Fibroblast of pulmonary artery (primary cell): ENCODE measurements around the gene BCR.
A peak's percentile ranks its signal among the peaks of the same experiment; 100 is the strongest.

ENCODE experiments used
- DNase-seq: peaks from one replicate; pipeline ENCODE4 v3.0.0-alpha.2; 2010; ENCODE audit warnings: low read depth
- H3K4me3 ChIP-seq: replicated peaks from 2 replicates; pipeline ENCODE4 v1.5.1; 2011; ENCODE audit warnings: low read depth, mild to moderate bottlenecking, control low read depth, low read length, moderate library complexity
- TF ChIP-seq, protein P1 (sequence below): IDR thresholded peaks from 2 replicates; pipeline ENCODE4 v1.5.1; 2011; ENCODE audit warnings: mild to moderate bottlenecking, control low read depth, low read length, inconsistent platforms; ENCODE audit errors: missing control alignments

Gene BCR

DNA sequence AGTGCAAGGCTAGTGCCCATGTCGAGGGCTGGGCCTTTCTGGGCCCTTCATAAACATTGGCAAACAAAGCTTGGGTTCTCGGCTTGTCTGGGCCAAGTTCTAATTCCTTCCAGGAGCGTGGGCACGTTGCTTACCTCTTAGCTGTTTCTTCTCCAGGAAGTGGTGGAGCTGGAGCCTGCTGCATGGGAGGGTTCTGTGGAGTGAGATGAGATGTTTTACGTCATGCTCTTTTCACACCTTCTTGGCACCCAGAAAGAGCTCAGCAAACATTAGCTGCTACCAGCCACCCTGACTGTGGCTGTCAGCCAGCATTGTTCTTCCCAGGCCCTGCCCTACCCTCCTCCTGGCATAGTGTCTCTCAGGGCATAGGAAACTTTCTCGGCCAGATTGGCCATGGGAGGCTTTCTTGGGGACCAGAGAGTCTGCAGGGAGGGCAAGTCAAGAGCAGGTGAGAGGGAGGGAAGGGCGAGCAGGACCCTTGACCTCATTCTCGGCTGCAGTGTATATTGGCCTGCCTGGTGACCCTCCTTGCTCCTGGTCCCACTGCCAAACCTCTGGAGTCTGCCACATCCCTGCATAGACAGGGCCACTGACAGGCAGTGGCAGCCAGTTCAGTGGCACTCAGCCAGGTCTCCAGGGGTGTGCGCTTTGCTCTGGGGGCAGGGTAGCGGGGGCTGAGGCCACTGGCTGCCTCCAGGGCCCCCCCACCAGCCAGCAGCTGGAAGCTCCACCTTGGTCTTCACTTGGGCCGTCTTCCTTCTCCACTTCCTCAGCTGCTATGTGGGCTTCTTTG lies 98.8 kb downstream of the BCR start:
- TF ChIP-seq, protein P1, sequence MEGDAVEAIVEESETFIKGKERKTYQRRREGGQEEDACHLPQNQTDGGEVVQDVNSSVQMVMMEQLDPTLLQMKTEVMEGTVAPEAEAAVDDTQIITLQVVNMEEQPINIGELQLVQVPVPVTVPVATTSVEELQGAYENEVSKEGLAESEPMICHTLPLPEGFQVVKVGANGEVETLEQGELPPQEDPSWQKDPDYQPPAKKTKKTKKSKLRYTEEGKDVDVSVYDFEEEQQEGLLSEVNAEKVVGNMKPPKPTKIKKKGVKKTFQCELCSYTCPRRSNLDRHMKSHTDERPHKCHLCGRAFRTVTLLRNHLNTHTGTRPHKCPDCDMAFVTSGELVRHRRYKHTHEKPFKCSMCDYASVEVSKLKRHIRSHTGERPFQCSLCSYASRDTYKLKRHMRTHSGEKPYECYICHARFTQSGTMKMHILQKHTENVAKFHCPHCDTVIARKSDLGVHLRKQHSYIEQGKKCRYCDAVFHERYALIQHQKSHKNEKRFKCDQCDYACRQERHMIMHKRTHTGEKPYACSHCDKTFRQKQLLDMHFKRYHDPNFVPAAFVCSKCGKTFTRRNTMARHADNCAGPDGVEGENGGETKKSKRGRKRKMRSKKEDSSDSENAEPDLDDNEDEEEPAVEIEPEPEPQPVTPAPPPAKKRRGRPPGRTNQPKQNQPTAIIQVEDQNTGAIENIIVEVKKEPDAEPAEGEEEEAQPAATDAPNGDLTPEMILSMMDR, result no peak
- peak; percentile 31 for DNase-seq

DNA sequence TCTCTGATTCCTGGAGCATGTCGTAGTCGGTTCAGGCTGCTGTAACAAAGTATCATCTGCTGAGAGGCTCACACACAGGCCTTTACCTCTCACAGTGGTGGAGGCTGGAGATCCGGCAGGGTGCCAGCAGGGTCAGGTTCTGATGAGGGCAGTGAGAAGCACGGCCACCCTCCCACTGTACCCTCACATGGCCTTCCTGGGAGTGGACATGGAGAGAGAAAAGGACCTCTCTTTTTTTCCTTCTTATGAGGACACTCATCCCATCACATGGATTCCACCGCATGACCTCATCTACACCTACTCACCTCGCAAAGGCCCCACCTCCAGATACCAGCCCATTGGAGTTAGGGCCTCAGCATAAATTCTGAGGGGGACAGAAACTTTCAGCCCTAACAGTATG lies 99.5 kb downstream of the BCR start:
- DNase-seq, result no peak
- TF ChIP-seq, protein P1, result no peak
- no peak overlapping the region for H3K4me3 ChIP-seq

More for the DNA sequence above, 98.8 kb downstream of the BCR start:
- no peak overlapping the region for H3K4me3 ChIP-seq

DNA sequence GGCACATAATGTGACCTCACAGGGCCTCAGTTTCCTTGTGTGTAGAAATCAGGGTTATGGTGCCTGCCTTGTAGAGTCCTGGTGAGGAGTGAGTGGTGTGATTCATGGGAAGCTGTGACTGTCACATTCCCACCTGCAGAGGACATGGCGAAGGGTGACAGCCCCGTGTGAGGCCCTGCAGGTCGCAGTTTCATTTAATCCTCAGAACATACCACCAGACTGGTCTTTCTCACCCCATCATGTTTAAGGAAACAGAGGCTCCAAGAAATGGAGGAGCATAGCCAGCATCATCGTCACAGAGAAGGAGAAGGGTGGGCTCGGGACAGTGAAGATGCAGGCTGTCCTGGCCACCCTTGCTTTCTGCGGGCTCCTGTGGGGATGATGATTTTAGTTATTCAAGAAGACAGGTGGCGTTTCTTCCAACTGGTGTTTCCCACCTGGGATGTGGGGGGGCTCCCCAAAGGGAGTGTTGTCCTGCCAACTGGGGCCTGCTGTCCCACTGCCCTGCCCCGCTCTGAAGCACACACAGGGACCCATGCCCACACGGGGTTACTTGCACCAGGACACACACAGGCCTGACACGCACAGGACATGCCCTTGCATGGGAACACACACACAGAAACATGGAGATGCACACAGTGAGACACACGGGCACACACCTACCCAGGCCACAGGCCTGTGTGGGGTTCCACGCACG lies 100.2 kb downstream of the BCR start:
- H3K4me3 ChIP-seq, result no peak overlapping the region
- TF ChIP-seq, protein P1, result no peak
- DNase-seq, result no peak

DNA sequence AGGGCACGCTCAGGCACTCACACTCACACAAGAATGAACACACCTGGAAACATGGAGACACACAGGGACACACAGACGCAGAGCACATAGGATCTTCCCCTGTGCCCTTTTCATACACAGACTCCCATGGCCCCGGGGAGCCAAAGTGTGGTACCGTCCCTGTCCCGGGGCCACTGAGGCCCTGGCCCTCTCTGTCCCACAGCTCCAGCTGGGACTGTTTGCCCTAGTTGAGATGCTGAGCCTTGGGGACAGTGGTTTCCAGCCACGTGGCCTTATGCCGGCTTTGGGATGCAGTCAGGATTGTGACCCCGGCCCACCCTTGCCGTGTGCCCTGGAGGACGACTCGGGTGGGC lies 100.7 kb downstream of the BCR start:
- no peak for DNase-seq
- TF ChIP-seq, protein P1, result no peak
- no peak overlapping the region for H3K4me3 ChIP-seq

DNA sequence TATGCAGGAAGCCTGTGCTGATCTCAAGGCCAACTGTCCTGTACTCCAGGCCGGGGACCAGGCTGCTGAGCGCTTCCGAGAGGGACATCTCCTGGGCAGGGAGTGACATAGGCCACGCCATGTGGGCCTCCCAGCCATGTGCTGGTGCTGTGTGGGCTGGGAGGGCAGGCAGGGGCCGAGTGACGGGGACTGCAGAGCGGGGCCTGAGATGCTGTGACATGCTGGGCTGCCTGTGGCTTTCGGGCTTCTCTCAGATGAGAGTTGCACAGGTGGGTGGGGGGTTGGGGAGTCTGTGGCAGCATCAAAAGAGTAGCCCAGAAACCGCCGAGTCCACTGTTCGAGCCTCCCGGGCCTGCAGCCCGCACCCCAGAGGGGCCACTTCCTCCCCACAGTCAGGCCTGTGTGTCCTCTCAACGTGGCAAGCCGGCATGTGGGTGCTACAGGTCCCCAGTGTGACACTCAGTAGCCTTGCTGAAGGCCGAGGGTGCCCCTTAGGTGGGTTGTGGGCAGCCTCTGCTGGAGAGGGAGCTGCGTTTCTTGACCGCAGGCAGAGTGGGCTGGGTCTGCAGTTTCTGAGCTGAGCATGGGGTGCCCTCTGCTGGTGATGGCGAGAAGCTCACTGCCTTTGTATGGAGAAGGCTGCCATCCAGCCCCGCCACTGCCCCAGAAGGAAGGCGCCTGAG lies 101.2 kb downstream of the BCR start:
- no peak overlapping the region for H3K4me3 ChIP-seq
- TF ChIP-seq, protein P1, result peak; percentile 86
- peak; percentile 80 for DNase-seq

DNA sequence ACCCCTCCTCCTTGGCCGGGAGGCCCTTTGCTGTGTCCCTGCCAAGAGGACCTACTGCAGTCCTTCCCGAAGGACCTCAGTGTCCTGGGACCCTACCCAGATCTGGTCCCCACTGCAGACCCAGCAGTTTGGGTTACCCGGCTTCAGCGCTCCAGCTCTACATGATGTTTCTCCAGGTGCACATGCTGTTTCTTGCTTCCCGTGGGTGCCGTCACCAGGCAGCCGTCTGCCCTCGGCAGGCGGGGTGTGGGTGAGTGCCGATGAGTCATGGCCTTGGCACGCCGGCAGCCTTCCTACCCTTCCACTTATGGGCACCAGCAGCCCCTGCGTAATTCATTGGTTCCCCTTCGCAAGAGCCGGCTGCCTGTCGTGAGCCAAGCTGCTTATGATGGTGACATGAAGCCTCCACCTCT lies 101.8 kb downstream of the BCR start:
- H3K4me3 ChIP-seq, result no peak overlapping the region
- peak; percentile 70 for DNase-seq
- TF ChIP-seq, protein P1, result no peak
